ENCODE results near the gene RBFOX2.

The RBFOX2 gene

GRCh38 chr22:35889071-35889470 lies 139.6 kb downstream of the RBFOX2 start:
- no peak for DNase-seq
- no peak for TF ChIP-seq CTCF (IDR thresholded peaks at IDR 0.05)
- no peak overlapping the region for H3K27ac ChIP-seq
- H3K4me3 ChIP-seq = no peak overlapping the region
- H3K9me3 ChIP-seq = no peaks in the 10 kb centered on the region
- peaks cover 5 to 33% (median 19%) of the 10 kb centered on the region in 4 donors for H3K4me1 ChIP-seq
- no peaks in the 10 kb centered on the region for H3K36me3 ChIP-seq
- intact Hi-C loops (cut with DNase I; ENCODE audit: low total_unique reads) = loop anchor here (1.0 kb wide), 1 partner anchor 16 kb away; no protein-coding TSS in a partner anchor
- no peaks in the 10 kb centered on the region for H3K27me3 ChIP-seq

- Histone ChIP-seq H3K27ac (no peak overlapping the region), H3K4me1 (peaks cover 4 to 36% (median 20%) of the 10 kb centered on the region in 4 donors), H3K9me3 (no peaks in the 10 kb centered on the region), H3K36me3 (no peaks in the 10 kb centered on the region), H3K27me3 (no peaks in the 10 kb centered on the region), H3K4me3 (no peak overlapping the region)
- DNase-seq = no peak
- intact Hi-C loops (cut with DNase I; ENCODE audit: low total_unique reads) = no loop called here
- no peak for TF ChIP-seq CTCF (IDR thresholded peaks at IDR 0.05)
Observed at GRCh38 chr22:35888181-35888870, 140.3 kb downstream of the RBFOX2 start.

GRCh38 chr22:35887296-35887875 lies 141.2 kb downstream of the RBFOX2 start:
- DNase-seq = no peak
- no peak overlapping the region for H3K4me3 ChIP-seq
- H3K4me1 ChIP-seq = peaks cover 0 to 37% (median 20%) of the 10 kb centered on the region in 4 donors
- no peak overlapping the region for H3K27ac ChIP-seq
- no peaks in the 10 kb centered on the region for H3K27me3 ChIP-seq
- intact Hi-C loops (cut with DNase I; ENCODE audit: low total_unique reads) = no loop called here
- H3K36me3 ChIP-seq = no peaks in the 10 kb centered on the region
- H3K9me3 ChIP-seq = no peaks in the 10 kb centered on the region
- no peak for TF ChIP-seq CTCF (IDR thresholded peaks at IDR 0.05)

GRCh38 chr22:35886309-35886708 lies 142.3 kb downstream of the RBFOX2 start:
- intact Hi-C loops (cut with DNase I; ENCODE audit: low total_unique reads) = no loop called here
- H3K27ac ChIP-seq = no peak overlapping the region
- peaks cover 0 to 36% (median 24%) of the 10 kb centered on the region in 4 donors for H3K4me1 ChIP-seq
- DNase-seq = no peak
- no peaks in the 10 kb centered on the region for H3K36me3 ChIP-seq
- H3K4me3 ChIP-seq = no peak overlapping the region
- no peaks in the 10 kb centered on the region for H3K27me3 ChIP-seq
- no peaks in the 10 kb centered on the region for H3K9me3 ChIP-seq
- TF ChIP-seq CTCF (IDR thresholded peaks at IDR 0.05) = no peak

GRCh38 chr22:35884529-35884928 lies 144.1 kb downstream of the RBFOX2 start:
- intact Hi-C loops (cut with DNase I; ENCODE audit: low total_unique reads) = no loop called here
- Histone ChIP-seq H3K27ac (no peak overlapping the region), H3K27me3 (no peaks in the 10 kb centered on the region), H3K36me3 (no peaks in the 10 kb centered on the region), H3K9me3 (no peaks in the 10 kb centered on the region), H3K4me3 (no peak overlapping the region), H3K4me1 (peaks cover 0 to 40% (median 23%) of the 10 kb centered on the region in 4 donors)
- TF ChIP-seq CTCF (IDR thresholded peaks at IDR 0.05) = no peak
- no peak for DNase-seq
